ENCODE results near the gene C15orf39.
"Not testable (repeated sequence)": the region's sequence is repeated elsewhere in the genome, so short reads cannot be mapped to it uniquely, and the experiment has no call there.

C15orf39 gene

GRCh38 chr15:75201616-75202250, at the start of gene C15orf39:
TSS of gene C15orf39 (plus strand) at chr15:75201882. CDS start at chr15:75206049, 4,167 bp downstream.
- peak in 1 of 2 experiments; percentile 83 for DNase-seq

GRCh38 chr15:75152382-75153079, 49.2 kb upstream of the C15orf39 start:
- no peak for DNase-seq

GRCh38 chr15:75153087-75153486, 48.6 kb upstream of the C15orf39 start:
- DNase-seq = peak; percentile 8 to 53

GRCh38 chr15:75153565-75154276, 48.0 kb upstream of the C15orf39 start:
- DNase-seq = no peak

- DNase-seq = no peak
These were observed 47.1 kb upstream of the C15orf39 start for GRCh38 chr15:75154461-75155062.

GRCh38 chr15:75156326-75157215, 45.1 kb upstream of the C15orf39 start:
- DNase-seq = no peak

- DNase-seq = no peak
These were observed 43.3 kb upstream of the C15orf39 start for GRCh38 chr15:75158402-75158801.

- DNase-seq = no peak
These were observed 42.4 kb upstream of the C15orf39 start for GRCh38 chr15:75159244-75159643.

- no peak for DNase-seq
These were observed 40.4 kb upstream of the C15orf39 start for GRCh38 chr15:75161106-75161916.

- DNase-seq = no peak
These were observed 39.7 kb upstream of the C15orf39 start for GRCh38 chr15:75161917-75162414.

GRCh38 chr15:75163150-75163564, 38.5 kb upstream of the C15orf39 start:
- no peak for DNase-seq

GRCh38 chr15:75164625-75165350, 36.9 kb upstream of the C15orf39 start:
- DNase-seq = no peak

- not testable (repeated sequence) for DNase-seq
These were observed 35.1 kb upstream of the C15orf39 start for GRCh38 chr15:75166489-75167063.

- no peak for DNase-seq
These were observed 33.9 kb upstream of the C15orf39 start for GRCh38 chr15:75167588-75168350.

- no peak for DNase-seq
These were observed 33.3 kb upstream of the C15orf39 start for GRCh38 chr15:75168374-75168773.

- DNase-seq = no peak
These were observed 31.5 kb upstream of the C15orf39 start for GRCh38 chr15:75170203-75170602.

- DNase-seq = peak in 1 of 2 experiments; percentile 10
These were observed 30.9 kb upstream of the C15orf39 start for GRCh38 chr15:75170711-75171341.

- DNase-seq = no peak
These were observed 30.3 kb upstream of the C15orf39 start for GRCh38 chr15:75171408-75171807.

GRCh38 chr15:75172284-75172820, 29.3 kb upstream of the C15orf39 start:
- DNase-seq = no peak
